Gastroesophageal sphincter (tissue), 4 donors: ENCODE data around the gene LONRF2. TPM values are rescaled to one million over a fixed set of nuclear protein-coding genes. Genes with fewer than 3 reads are reported as not detected.
A peak's percentile ranks its signal among the peaks of the same experiment; 100 is the strongest.

Experiments used
- ATAC-seq: fragments of 150-250 bp; one replicate; pipeline ENCODE4 v1.9.1; 2016; ENCODE audit warnings: mild to moderate bottlenecking, moderate library complexity
- H3K27ac ChIP-seq, 4 donors: fragments of 200-600 bp; sonication (generic) in 3 of 4; 1 replicate in 3 of 4; 2 replicates in 1 of 4; pipeline ENCODE4 v1.5.1; 2016 to 2019
- H3K27me3 ChIP-seq: fragments of 200-600 bp; sonication (generic); one replicate; pipeline ENCODE4 v1.5.1; 2019
- H3K36me3 ChIP-seq, 2 donors: fragments of 200-600 bp; sonication (generic); one replicate each; pipeline ENCODE4 v1.5.1; 2019; ENCODE audit warnings: control low read depth in 1 of 2
- H3K4me1 ChIP-seq, 3 donors: fragments of 200-600 bp; sonication (generic); 1 replicate in 2 of 3; 2 replicates in 1 of 3; pipeline ENCODE4 v1.5.1; 2016 to 2019; ENCODE audit warnings: control low read depth in 2 of 3
- H3K4me3 ChIP-seq, 2 donors: fragments of 200-600 bp; sonication (generic); one replicate each; pipeline ENCODE4 v1.5.1; 2019; ENCODE audit warnings: mild to moderate bottlenecking in 1 of 2, moderate library complexity in 1 of 2
- H3K9me3 ChIP-seq, 3 donors: fragments of 200-600 bp; sonication (generic); one replicate each; pipeline ENCODE4 v1.5.1; 2017 to 2019; ENCODE audit warnings: control low read depth in 2 of 3
- EP300 ChIP-seq: sonication (generic); formaldehyde crosslinking; IDR thresholded peaks from one replicate; pipeline ENCODE4 v1.6.1; 2017; ENCODE audit warnings: antibody characterized with exemption, mild to moderate bottlenecking
- POLR2A ChIP-seq, 2 donors: fragments of 450-650 bp; IDR thresholded peaks; one replicate each; pipeline ENCODE4 v1.6.1; 2017; ENCODE audit warnings: antibody characterized with exemption in 2 of 2, mild to moderate bottlenecking in 2 of 2, moderate library complexity in 1 of 2
- POLR2AphosphoS5 ChIP-seq: sonication (generic); formaldehyde crosslinking; IDR thresholded peaks from one replicate; pipeline ENCODE4 v1.6.1; 2017; ENCODE audit warnings: antibody characterized with exemption
- WGBS, 2 donors: methylation state at CpG; one replicate each; pipeline ENCODE4 v1.1.5; 2018; ENCODE audit warnings: low coverage in 1 of 2; 5-methylcytosine and 5-hydroxymethylcytosine counted together
- total RNA-seq, 4 donors: library from RNA; depleted of rRNA; stranded (reverse); fragments of >200 nt; gene quantifications; one replicate each; pipeline ENCODE4 v1.1.0, GENCODE V29; 2016
- TF ChIP-seq, protein P1 (sequence below), 4 experiments: fragments of 200-600 bp in 2 of 4; fragments of 450-650 bp in 2 of 4; sonication (generic) in 1 of 4; IDR thresholded peaks; one replicate each; pipeline ENCODE4 v1.5.1; 2017 to 2019; ENCODE audit warnings: antibody characterized with exemption in 4 of 4, mild to moderate bottlenecking in 2 of 4, moderate library complexity in 2 of 4

LONRF2 gene
- total RNA-seq, 4 donors from 2014 or later, result 23.8 to 74.6 (median 51.0) TPM

DNA sequence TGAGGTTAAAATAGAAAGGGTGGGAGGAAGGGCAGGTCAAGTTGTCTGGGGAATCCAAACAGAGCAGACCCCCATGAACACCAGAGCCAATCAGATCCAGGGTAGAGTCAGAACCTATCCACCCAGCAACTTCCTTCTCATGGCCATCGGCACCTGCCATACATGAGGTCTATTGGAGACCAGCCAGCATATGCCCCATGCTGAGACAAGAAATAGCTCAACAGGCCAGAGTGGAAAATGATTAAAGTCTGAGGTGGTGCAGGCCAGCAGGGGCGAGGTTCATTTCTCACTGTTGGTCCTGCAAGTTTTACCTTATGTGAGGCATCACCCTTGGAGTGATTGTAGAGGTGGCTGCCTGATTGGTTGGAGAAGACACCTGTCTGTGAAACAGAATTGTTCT lies 89.2 kb downstream of the LONRF2 start:
- WGBS, 2 donors, result 63% methylated on average over 2 of the region's 2 CpGs; no CpG with 5 or more reads in 1 of the 2 donors
- no peak overlapping the region for H3K27ac ChIP-seq
- ATAC-seq, result no peak
- no peak overlapping the region for H3K4me3 ChIP-seq
- no peaks in the 10 kb centered on the region for H3K9me3 ChIP-seq
- H3K4me1 ChIP-seq, result no peaks in the 10 kb centered on the region
- H3K36me3 ChIP-seq, result no peaks in the 10 kb centered on the region
- TF ChIP-seq, protein P1, sequence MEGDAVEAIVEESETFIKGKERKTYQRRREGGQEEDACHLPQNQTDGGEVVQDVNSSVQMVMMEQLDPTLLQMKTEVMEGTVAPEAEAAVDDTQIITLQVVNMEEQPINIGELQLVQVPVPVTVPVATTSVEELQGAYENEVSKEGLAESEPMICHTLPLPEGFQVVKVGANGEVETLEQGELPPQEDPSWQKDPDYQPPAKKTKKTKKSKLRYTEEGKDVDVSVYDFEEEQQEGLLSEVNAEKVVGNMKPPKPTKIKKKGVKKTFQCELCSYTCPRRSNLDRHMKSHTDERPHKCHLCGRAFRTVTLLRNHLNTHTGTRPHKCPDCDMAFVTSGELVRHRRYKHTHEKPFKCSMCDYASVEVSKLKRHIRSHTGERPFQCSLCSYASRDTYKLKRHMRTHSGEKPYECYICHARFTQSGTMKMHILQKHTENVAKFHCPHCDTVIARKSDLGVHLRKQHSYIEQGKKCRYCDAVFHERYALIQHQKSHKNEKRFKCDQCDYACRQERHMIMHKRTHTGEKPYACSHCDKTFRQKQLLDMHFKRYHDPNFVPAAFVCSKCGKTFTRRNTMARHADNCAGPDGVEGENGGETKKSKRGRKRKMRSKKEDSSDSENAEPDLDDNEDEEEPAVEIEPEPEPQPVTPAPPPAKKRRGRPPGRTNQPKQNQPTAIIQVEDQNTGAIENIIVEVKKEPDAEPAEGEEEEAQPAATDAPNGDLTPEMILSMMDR (IDR thresholded peaks at IDR 0.05), result no peak
- TF ChIP-seq EP300, result no peak
- TF ChIP-seq POLR2A (IDR thresholded peaks at IDR 0.05), result no peak
- TF ChIP-seq POLR2AphosphoS5, result no peak
- H3K27me3 ChIP-seq, result no peaks in the 10 kb centered on the region

DNA sequence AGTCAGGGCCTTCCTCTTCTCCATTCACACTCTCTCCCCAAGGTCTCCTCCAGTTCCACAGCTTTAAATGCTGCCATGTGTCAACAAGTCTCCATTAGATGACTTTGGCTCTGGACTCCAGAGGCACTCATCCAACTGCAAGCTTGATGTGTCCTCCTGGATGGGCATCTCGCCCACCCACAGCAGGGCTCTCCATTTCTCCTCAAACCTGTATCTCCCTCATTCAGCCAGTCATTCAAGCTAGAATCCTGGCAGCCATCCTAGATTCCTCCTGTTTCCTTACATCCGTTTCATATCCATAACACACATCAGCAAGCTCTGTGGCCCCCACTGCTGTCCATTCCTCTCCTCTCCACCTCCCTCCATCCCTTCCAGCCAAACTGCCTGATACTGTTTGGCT lies 91.5 kb downstream of the LONRF2 start:
- Histone ChIP-seq H3K36me3 (no peaks in the 10 kb centered on the region), H3K9me3 (no peaks in the 10 kb centered on the region), H3K4me3 (no peak overlapping the region), H3K27me3 (no peaks in the 10 kb centered on the region), H3K4me1 (no peaks in the 10 kb centered on the region), H3K27ac (no peak overlapping the region)
- no peak for ATAC-seq
- 13 to 67% methylated on average over 1 to 2 of the region's 2 CpGs for WGBS, 2 donors
- TF ChIP-seq EP300, result no peak
- TF ChIP-seq, protein P1 (IDR thresholded peaks at IDR 0.05), result no peak
- no peak for TF ChIP-seq POLR2A (IDR thresholded peaks at IDR 0.05)
- TF ChIP-seq POLR2AphosphoS5, result no peak

DNA sequence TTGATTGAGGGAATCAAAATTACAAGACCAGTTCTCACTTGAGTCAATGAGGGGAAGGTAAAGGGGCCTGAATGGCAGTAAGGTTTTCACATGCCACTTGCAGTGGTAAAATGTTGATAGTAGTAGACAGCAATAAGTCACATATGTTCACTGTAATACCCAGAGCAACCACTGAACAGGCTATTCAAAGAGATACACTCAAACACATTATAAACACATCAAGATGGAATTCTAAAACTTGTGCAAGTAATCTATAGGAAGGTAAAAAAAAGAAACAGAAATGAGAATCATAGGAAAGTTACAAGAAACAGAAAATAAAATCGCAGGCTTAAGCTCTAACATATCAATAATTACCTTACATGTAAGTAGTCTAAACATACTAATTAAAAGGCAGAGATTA lies 93.3 kb downstream of the LONRF2 start:
- 88 to 100% methylated on average over 1 of the region's 1 CpG for WGBS, 2 donors
- Histone ChIP-seq H3K27ac (no peak overlapping the region), H3K36me3 (no peaks in the 10 kb centered on the region), H3K4me3 (no peak overlapping the region), H3K27me3 (no peaks in the 10 kb centered on the region), H3K4me1 (no peaks in the 10 kb centered on the region), H3K9me3 (no peaks in the 10 kb centered on the region)
- no peak for ATAC-seq
- TF ChIP-seq, protein P1 (IDR thresholded peaks at IDR 0.05), result peak in 1 of 4 experiments; percentile 5
- TF ChIP-seq POLR2AphosphoS5, result no peak

DNA sequence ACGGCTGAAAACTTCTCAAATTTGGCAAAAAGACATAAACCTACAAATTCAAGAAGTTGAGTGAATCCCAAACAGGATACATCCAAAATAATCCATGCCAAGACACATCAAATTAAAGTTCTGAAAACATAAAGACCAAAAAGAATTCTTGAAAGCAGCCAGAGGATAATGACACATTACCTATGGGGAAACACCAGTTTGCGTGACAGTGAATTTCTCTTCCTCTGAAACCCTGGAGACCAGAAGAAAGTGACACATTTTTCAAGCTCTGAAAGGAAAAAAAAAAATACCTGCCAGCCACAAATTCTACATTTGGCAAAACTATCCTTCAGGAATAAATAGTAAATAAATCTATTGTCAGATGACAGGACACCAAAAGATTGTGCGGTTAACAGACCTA lies 93.9 kb downstream of the LONRF2 start:
- Histone ChIP-seq H3K27me3 (no peaks in the 10 kb centered on the region), H3K9me3 (no peaks in the 10 kb centered on the region), H3K4me1 (no peaks in the 10 kb centered on the region), H3K36me3 (no peaks in the 10 kb centered on the region), H3K4me3 (no peak overlapping the region), H3K27ac (no peak overlapping the region)
- no peak for ATAC-seq
- TF ChIP-seq, protein P1 (IDR thresholded peaks at IDR 0.05), result no peak
- TF ChIP-seq EP300 (no peak), POLR2AphosphoS5 (no peak), POLR2A (IDR thresholded peaks at IDR 0.05) (no peak)
- WGBS, 2 donors, result 96 to 100% methylated on average over 2 to 3 of the region's 3 CpGs

DNA sequence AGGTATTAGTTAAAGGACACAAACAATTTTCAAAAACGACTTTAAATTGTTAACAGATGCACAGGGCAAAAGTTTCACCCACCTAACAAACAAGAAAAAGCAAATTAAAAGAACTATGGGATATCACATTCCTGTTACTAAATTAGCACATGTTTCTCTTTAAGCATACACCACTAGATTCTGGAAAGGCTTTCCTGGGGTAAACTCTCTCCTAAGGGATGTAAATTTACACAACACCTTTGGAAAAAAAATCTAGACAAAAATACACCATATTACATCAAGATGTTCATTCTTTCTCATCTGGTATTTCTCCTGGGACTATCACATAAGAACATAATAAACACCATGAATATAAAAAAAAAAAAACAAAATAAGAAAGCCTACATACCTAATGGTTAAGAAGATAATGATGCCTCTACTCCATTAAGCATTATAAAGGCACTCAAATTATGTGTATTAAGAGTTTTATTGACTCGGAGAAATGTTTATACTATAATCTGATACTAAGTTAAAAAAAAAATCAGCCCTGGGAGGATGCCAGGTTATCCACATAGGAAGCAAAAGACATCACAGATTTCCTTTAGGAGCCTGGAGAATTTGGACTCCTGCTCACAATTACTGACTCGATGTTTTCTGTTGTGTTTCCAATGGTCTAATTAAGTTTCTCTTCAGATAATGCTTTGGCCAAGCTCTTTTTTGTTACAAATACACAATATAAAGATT lies 97.2 kb downstream of the LONRF2 start:
- ATAC-seq, result no peak
- H3K4me1 ChIP-seq, result no peaks in the 10 kb centered on the region
- H3K36me3 ChIP-seq, result no peaks in the 10 kb centered on the region
- 26 to 45% methylated on average over 3 of the region's 3 CpGs for WGBS, 2 donors
- no peak overlapping the region for H3K4me3 ChIP-seq
- no peak overlapping the region for H3K27ac ChIP-seq
- no peak for TF ChIP-seq POLR2AphosphoS5
- TF ChIP-seq, protein P1 (IDR thresholded peaks at IDR 0.05), result no peak
- no peak for TF ChIP-seq POLR2A (IDR thresholded peaks at IDR 0.05)
- no peak for TF ChIP-seq EP300
- H3K27me3 ChIP-seq, result no peaks in the 10 kb centered on the region
- no peaks in the 10 kb centered on the region for H3K9me3 ChIP-seq
